Sigmoid colon (tissue), 4 donors: ENCODE data around the gene NRGN.

Experiments used
- EP300 ChIP-seq, 4 donors: sonication (generic); formaldehyde crosslinking; IDR thresholded peaks; one replicate each; pipeline ENCODE4 v1.6.1; 2017; ENCODE audit warnings: antibody characterized with exemption in 4 of 4
- POLR2A ChIP-seq, 2 donors: fragments of 450-650 bp; IDR thresholded peaks; one replicate each; pipeline ENCODE4 v1.6.1; 2016; ENCODE audit warnings: antibody characterized with exemption in 2 of 2, mild to moderate bottlenecking in 2 of 2, moderate library complexity in 2 of 2
- POLR2AphosphoS5 ChIP-seq, 4 donors: sonication (generic); formaldehyde crosslinking; IDR thresholded peaks; one replicate each; pipeline ENCODE4 v1.6.1; 2017; ENCODE audit warnings: antibody characterized with exemption in 4 of 4
- TF ChIP-seq, protein P1 (sequence below), 4 experiments: fragments of 450-650 bp in 3 of 4; fragments of 200-600 bp in 1 of 4; IDR thresholded peaks; one replicate each; pipeline ENCODE4 v1.5.1; 2016 to 2019; ENCODE audit warnings: antibody characterized with exemption in 4 of 4, mild to moderate bottlenecking in 3 of 4, moderate library complexity in 2 of 4

- TF ChIP-seq, protein P1, sequence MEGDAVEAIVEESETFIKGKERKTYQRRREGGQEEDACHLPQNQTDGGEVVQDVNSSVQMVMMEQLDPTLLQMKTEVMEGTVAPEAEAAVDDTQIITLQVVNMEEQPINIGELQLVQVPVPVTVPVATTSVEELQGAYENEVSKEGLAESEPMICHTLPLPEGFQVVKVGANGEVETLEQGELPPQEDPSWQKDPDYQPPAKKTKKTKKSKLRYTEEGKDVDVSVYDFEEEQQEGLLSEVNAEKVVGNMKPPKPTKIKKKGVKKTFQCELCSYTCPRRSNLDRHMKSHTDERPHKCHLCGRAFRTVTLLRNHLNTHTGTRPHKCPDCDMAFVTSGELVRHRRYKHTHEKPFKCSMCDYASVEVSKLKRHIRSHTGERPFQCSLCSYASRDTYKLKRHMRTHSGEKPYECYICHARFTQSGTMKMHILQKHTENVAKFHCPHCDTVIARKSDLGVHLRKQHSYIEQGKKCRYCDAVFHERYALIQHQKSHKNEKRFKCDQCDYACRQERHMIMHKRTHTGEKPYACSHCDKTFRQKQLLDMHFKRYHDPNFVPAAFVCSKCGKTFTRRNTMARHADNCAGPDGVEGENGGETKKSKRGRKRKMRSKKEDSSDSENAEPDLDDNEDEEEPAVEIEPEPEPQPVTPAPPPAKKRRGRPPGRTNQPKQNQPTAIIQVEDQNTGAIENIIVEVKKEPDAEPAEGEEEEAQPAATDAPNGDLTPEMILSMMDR (IDR thresholded peaks at IDR 0.05): peak in 3 of 4 experiments; percentile 9 to 48 (median 29)
- TF ChIP-seq POLR2A (IDR thresholded peaks at IDR 0.05): no peak
- TF ChIP-seq EP300 (IDR thresholded peaks at IDR 0.05): no peak
- no peak for TF ChIP-seq POLR2AphosphoS5 (IDR thresholded peaks at IDR 0.05)
Observed at GRCh38 chr11:124793466-124794278, 53.9 kb downstream of the NRGN start.
